Stimulated activated CD8-positive, alpha-beta memory T cell treated with anti-CD3 and anti-CD28 coated beads, Interleukin-2, amount 100 ng/mL, for 1 hour (primary cell): ENCODE measurements around the gene PDZRN4.
"Not testable (repeated sequence)": the region's sequence is repeated elsewhere in the genome, so short reads cannot be mapped to it uniquely, and the experiment has no call there.

Experiments used
- DNase-seq, 2 donors: peaks; one replicate each; pipeline ENCODE4 v3.0.0-alpha.2; 2020; ENCODE audit warnings: low read depth in 2 of 2

PDZRN4 gene

DNA sequence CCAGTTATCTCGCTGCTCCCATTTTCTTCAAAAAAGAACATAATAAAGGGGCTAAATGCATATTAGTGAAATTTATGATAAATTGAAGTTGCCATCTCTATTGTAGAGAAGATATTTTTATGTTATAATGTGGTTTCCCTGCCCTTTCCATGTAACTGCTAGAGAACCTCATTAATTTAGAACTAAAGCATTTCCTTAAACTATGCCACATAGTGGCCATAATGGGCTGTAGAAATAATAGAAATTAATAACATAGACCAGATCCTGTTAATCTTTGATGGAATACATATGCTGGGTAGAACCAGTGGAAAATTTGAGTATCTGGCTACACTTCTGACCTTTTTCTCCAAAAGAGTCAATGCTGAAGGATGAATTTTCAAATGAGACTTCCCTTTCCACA lies 376.7 kb downstream of the PDZRN4 start:
- no peak for DNase-seq

- no peak for DNase-seq
These were observed 378.6 kb downstream of the PDZRN4 start for GRCh38 chr12:41566703-41567102.

GRCh38 chr12:41573445-41573844 lies 385.3 kb downstream of the PDZRN4 start:
- DNase-seq = no peak

- no peak for DNase-seq
These were observed 388.8 kb downstream of the PDZRN4 start for GRCh38 chr12:41576925-41577324.

- no peak for DNase-seq
These were observed 389.9 kb downstream of the PDZRN4 start for GRCh38 chr12:41577995-41578394.

DNA sequence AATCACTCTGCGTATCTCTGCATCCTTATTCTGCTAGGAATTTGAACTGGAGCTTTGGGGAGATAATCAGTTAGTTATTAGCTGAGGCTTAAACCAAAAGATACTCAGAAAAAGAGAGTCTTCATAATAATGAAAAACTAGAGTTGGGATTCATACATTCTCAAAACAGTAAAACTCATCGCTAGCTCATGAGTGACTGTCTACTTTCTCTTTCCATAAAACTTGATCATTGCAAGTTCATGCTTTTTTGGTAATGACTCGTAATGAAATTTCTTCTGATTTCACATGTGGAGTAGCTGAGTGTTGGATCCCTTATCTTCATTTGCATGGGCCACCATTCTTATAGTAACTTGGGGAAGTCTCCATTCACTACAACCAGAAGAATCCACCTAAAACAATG lies 397.7 kb downstream of the PDZRN4 start:
- no peak for DNase-seq

DNA sequence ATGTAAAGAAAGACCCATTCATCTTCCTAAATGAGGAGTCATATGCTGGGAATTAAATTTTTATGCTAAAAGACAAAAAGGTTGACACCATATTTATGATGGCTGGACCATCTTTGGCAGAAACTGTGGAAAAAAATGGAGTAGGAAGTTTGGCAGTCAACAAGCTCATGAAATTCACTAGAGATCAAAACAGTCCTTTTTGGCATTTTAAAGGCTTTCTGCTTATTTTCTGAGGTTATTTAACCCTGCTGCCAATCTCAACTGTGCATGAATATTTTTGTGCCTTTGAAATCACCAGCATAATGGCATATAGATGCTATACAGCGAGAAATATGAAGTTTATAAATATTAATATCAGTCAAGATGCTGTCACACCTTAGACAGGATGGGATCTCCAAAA lies 399.5 kb downstream of the PDZRN4 start:
- no peak for DNase-seq

- no peak for DNase-seq
These were observed 401.8 kb downstream of the PDZRN4 start for GRCh38 chr12:41589878-41590277.

DNA sequence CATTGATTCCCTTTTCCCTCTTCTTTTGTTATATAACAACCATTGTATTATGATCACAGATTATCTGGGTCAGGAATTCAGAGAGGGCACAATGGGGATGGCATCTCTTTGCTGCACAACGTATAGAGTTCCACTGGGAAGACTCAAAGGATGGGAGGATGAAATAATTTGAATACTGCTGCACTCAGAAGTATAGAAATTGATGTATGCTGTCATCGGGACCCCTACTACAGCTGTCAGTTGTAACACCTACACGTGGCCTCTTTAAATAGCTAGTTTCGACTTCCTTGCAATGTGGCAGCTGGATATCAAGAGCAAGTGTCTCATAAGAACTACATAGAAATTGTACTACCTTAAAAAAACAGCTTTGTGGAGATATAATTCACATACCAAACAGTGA lies 408.1 kb downstream of the PDZRN4 start:
- DNase-seq = no peak

DNA sequence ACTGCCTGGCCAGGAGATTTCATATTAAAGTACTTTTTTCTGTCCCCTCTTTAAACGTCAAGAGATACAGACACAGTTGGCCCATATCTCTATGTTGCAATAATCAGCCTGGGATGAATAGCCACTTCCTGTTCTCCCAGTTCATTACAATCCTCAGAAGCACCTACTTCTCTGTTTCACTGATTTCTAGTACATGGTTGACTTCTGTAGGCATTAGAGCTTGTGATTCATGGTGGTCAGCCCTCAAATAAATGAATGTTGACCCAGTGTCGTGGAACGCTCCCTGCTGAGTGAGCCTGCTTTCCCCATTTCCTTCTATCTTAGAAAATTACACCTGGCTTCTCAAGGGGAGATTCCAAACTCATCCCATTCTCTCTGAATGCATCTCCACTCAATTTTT lies 416.7 kb downstream of the PDZRN4 start:
- DNase-seq = no peak

DNA sequence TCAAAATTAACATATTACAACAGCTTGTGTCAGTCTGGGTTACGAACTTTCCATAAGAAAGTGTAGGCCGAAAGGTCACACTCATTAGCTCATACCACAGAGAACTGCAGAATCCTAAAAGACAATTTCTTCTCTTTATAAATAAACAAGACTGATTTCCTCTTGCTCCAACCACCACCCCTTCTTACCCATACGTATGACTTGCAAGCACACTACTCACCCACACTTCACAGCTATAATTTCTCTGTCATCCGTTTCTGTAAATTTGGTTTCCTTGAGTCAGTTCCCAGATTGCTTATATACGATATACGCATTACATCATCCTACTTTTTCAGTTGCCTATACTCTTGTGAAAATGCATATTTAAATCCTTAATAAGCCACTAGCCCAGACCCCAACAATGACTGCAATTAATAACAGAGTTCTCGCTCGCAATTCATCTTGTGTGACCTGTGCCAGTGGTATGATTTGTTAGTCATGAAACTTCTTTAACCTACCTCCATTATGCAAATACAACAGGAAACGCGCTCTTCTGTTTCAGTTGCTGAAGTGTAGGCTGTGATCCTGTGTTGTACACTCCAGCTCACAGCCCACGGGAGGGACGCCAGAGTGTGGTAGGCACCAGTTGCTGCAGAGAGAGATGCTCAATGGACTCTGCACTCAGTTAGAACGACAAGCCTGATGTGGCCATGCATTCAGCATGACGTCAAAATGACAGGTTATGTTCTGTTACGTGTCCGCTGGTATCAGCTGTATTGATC lies 417.6 kb downstream of the PDZRN4 start:
- no peak for DNase-seq

- DNase-seq = no peak
These were observed 418.6 kb downstream of the PDZRN4 start for GRCh38 chr12:41606468-41607445.

GRCh38 chr12:41612892-41613557 lies 424.9 kb downstream of the PDZRN4 start:
- DNase-seq = no peak

- not testable (repeated sequence) for DNase-seq
These were observed 427.1 kb downstream of the PDZRN4 start for GRCh38 chr12:41615174-41615573.

- DNase-seq = no peak
These were observed 431.6 kb downstream of the PDZRN4 start for GRCh38 chr12:41619705-41620104.

- DNase-seq = no peak
These were observed 433.2 kb downstream of the PDZRN4 start for GRCh38 chr12:41621291-41621690.
